WTC11 (cell line): Measurements from ENCODE around the gene CCDC8. TPM values are rescaled to one million over a fixed set of nuclear protein-coding genes. Genes with fewer than 3 reads are reported as not detected.
A peak's percentile ranks its signal among the peaks of the same experiment; 100 is the strongest.
"Not testable (repeated sequence)": the region's sequence is repeated elsewhere in the genome, so short reads cannot be mapped to it uniquely, and the experiment has no call there.

Source experiments
- ATAC-seq: fragments of 200-7000 bp; cut with Tn5 transposase; 2 replicates; pipeline ENCODE4 v1.10.0; 2021; ENCODE audit warnings: mild to moderate bottlenecking, moderate library complexity
- CTCF ChIA-PET: fragments of 300-600 bp; sonication (Branson Sonifier 250); formaldehyde crosslinking; loops from one replicate; lab custom pipeline; 2021; ENCODE audit warnings: antibody characterized with exemption; lab: Charles Lee
- POLR2A ChIA-PET: fragments of 350-600 bp; sonication (Branson Sonifier 250); formaldehyde crosslinking; loops from one replicate; lab custom pipeline; 2021; ENCODE audit warnings: antibody characterized with exemption; lab: Charles Lee
- DNase-seq: peaks from one replicate; pipeline ENCODE4 v3.0.0; 2021; ENCODE audit warnings: low spot score
- H3K27ac Mint-ChIP-seq: 2 replicates; pipeline ENCODE4 v1.8.0; 2021; ENCODE audit warnings: mixed read lengths
- H3K27me3 Mint-ChIP-seq: 2 replicates; pipeline ENCODE4 v1.8.0; 2021; ENCODE audit warnings: low read depth, mild to moderate bottlenecking, moderate library complexity, mixed read lengths
- H3K36me3 Mint-ChIP-seq: 2 replicates; pipeline ENCODE4 v1.8.0; 2021; ENCODE audit warnings: mixed read lengths
- H3K4me1 Mint-ChIP-seq: 2 replicates; pipeline ENCODE4 v1.8.0; 2022; ENCODE audit warnings: mixed read lengths
- H3K4me3 Mint-ChIP-seq: 2 replicates; pipeline ENCODE4 v1.8.0; 2021; ENCODE audit warnings: mild to moderate bottlenecking, moderate library complexity, mixed read lengths
- H3K9me3 Mint-ChIP-seq: 2 replicates; pipeline ENCODE4 v1.8.0; 2021; ENCODE audit warnings: mixed read lengths
- ATF1 ChIP-seq: sonication (generic); formaldehyde crosslinking; IDR thresholded peaks from 2 replicates; pipeline ENCODE4 v1.8.1; 2023; ENCODE audit warnings: mild to moderate bottlenecking, moderate library complexity, missing genetic modification reagents
- ERG ChIP-seq: fragments of 250-450 bp; sonication (Bioruptor Pico); IDR thresholded peaks from 2 replicates; pipeline ENCODE4 v1.8.0; 2021; ENCODE audit warnings: mild to moderate bottlenecking
- SP1 ChIP-seq: sonication (generic); formaldehyde crosslinking; conservative IDR thresholded peaks from 2 replicates; pipeline ENCODE4 v1.8.1; 2022; ENCODE audit warnings: missing genetic modification reagents
- ZBTB21 ChIP-seq: sonication (generic); formaldehyde crosslinking; IDR thresholded peaks from 2 replicates; pipeline ENCODE4 v1.8.1; 2023; ENCODE audit warnings: mild to moderate bottlenecking, missing genetic modification reagents, borderline replicate concordance
- ZNF263 ChIP-seq: sonication (generic); formaldehyde crosslinking; IDR thresholded peaks from 2 replicates; pipeline ENCODE4 v1.8.1; 2022; ENCODE audit warnings: low read depth, mild to moderate bottlenecking, moderate library complexity, missing genetic modification reagents
- total RNA-seq: library from RNA; stranded (reverse); gene quantifications from 3 replicates; pipeline ENCODE4 v1.2.3, GENCODE V29; 2021
- TF ChIP-seq, protein P1 (sequence below): sonication (generic); formaldehyde crosslinking; IDR thresholded peaks from 2 replicates; pipeline ENCODE4 v1.8.0; 2023; ENCODE audit warnings: mild to moderate bottlenecking, missing genetic modification reagents
- TF ChIP-seq, protein P2 (sequence below): sonication (generic); formaldehyde crosslinking; IDR thresholded peaks from 2 replicates; pipeline ENCODE4 v1.8.1; 2023; ENCODE audit warnings: mild to moderate bottlenecking, missing genetic modification reagents
- TF ChIP-seq, protein P3 (sequence below): sonication (generic); formaldehyde crosslinking; IDR thresholded peaks from 2 replicates; pipeline ENCODE4 v1.8.0; 2022; ENCODE audit warnings: missing genetic modification reagents

CCDC8 gene
- total RNA-seq, 1 experiment from 2014 or later, result 25.7 TPM

- H3K4me1 Mint-ChIP-seq, result peaks cover 42% of the 10 kb centered on the region
- CTCF ChIA-PET, result interaction anchor here (1.4 to 2.1 kb wide), 5 partner anchors 10 to 113 kb away, joined by 4 to 6 read pairs (median 6); no protein-coding TSS in a partner anchor
- peak overlapping the region; percentile 98 for H3K27ac Mint-ChIP-seq
These were observed 2.7 kb upstream of the CCDC8 start for GRCh38 chr19:46415804-46416709.

GRCh38 chr19:46414899-46415298 lies 1.5 kb upstream of the CCDC8 start:
- CTCF ChIA-PET, result interaction anchor here (0.9 to 1.5 kb wide), 3 partner anchors 10 to 11 kb away, joined by 3 to 6 read pairs (median 4); no protein-coding TSS in a partner anchor
- H3K27ac Mint-ChIP-seq, ATAC-seq, POLR2A ChIA-PET, H3K27me3 Mint-ChIP-seq, H3K9me3 Mint-ChIP-seq, DNase-seq: not testable (repeated sequence)
- H3K4me3 Mint-ChIP-seq, result peak overlapping the region; percentile 95; the same call in 1 of the 2 replicates
- peaks cover 47% of the 10 kb centered on the region for H3K4me1 Mint-ChIP-seq
- peaks cover 13% of the 10 kb centered on the region for H3K36me3 Mint-ChIP-seq

More at GRCh38 chr19:46415804-46416709, 2.7 kb upstream of the CCDC8 start:
- not testable (repeated sequence) for H3K36me3 Mint-ChIP-seq, H3K9me3 Mint-ChIP-seq, H3K27me3 Mint-ChIP-seq
- TF ChIP-seq ZBTB21 (CRISPR knock-in tag) (peak; percentile 35; the same call in 1 of the 2 replicates), SP1 (CRISPR knock-in tag) (peak; percentile 48; the same call in 1 of the 2 replicates)
- TF ChIP-seq, protein P1, sequence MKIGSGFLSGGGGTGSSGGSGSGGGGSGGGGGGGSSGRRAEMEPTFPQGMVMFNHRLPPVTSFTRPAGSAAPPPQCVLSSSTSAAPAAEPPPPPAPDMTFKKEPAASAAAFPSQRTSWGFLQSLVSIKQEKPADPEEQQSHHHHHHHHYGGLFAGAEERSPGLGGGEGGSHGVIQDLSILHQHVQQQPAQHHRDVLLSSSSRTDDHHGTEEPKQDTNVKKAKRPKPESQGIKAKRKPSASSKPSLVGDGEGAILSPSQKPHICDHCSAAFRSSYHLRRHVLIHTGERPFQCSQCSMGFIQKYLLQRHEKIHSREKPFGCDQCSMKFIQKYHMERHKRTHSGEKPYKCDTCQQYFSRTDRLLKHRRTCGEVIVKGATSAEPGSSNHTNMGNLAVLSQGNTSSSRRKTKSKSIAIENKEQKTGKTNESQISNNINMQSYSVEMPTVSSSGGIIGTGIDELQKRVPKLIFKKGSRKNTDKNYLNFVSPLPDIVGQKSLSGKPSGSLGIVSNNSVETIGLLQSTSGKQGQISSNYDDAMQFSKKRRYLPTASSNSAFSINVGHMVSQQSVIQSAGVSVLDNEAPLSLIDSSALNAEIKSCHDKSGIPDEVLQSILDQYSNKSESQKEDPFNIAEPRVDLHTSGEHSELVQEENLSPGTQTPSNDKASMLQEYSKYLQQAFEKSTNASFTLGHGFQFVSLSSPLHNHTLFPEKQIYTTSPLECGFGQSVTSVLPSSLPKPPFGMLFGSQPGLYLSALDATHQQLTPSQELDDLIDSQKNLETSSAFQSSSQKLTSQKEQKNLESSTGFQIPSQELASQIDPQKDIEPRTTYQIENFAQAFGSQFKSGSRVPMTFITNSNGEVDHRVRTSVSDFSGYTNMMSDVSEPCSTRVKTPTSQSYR (CRISPR knock-in tag), result peak; percentile 41; the same call in 1 of the 2 replicates
- DNase-seq, result peak; percentile 97
- H3K4me3 Mint-ChIP-seq, result peak overlapping the region; percentile 74
- POLR2A ChIA-PET, result interaction anchor here (0.7 to 1.0 kb wide), 2 partner anchors 10 to 11 kb away, joined by 3 to 4 read pairs; no protein-coding TSS in a partner anchor
- ATAC-seq, result peak; percentile 61

GRCh38 chr19:46412650-46413261 lies 608 bp downstream of the CCDC8 start:
- Mint-ChIP-seq H3K36me3 (peaks cover 13% of the 10 kb centered on the region), H3K27ac (peak overlapping the region; percentile 91), H3K4me1 (peaks cover 60% of the 10 kb centered on the region), H3K4me3 (peak overlapping the region; percentile 95), H3K9me3 (no peaks in the 10 kb centered on the region), H3K27me3 (peaks cover 6% of the 10 kb centered on the region)
- ChIA-PET POLR2A (interaction anchor here (0.7 to 1.4 kb wide), 5 partner anchors 9 to 188 kb away, joined by 3 to 20 read pairs (median 6); partner anchors contain the start of gene CALM3), CTCF (interaction anchor here (0.6 to 1.5 kb wide), 18 partner anchors 8 to 248 kb away, joined by 3 to 19 read pairs (median 4); partner anchors contain the start of genes CALM3 and DACT3)
- TF ChIP-seq ZNF263 (CRISPR knock-in tag), result peak; percentile 95
- TF ChIP-seq ERG (CRISPR knock-in tag), result no peak
- TF ChIP-seq, protein P2, sequence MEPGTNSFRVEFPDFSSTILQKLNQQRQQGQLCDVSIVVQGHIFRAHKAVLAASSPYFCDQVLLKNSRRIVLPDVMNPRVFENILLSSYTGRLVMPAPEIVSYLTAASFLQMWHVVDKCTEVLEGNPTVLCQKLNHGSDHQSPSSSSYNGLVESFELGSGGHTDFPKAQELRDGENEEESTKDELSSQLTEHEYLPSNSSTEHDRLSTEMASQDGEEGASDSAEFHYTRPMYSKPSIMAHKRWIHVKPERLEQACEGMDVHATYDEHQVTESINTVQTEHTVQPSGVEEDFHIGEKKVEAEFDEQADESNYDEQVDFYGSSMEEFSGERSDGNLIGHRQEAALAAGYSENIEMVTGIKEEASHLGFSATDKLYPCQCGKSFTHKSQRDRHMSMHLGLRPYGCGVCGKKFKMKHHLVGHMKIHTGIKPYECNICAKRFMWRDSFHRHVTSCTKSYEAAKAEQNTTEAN, result 0 out of 2 replicates have a peak, but pooled peaks have one; percentile 12
- TF ChIP-seq, protein P3, sequence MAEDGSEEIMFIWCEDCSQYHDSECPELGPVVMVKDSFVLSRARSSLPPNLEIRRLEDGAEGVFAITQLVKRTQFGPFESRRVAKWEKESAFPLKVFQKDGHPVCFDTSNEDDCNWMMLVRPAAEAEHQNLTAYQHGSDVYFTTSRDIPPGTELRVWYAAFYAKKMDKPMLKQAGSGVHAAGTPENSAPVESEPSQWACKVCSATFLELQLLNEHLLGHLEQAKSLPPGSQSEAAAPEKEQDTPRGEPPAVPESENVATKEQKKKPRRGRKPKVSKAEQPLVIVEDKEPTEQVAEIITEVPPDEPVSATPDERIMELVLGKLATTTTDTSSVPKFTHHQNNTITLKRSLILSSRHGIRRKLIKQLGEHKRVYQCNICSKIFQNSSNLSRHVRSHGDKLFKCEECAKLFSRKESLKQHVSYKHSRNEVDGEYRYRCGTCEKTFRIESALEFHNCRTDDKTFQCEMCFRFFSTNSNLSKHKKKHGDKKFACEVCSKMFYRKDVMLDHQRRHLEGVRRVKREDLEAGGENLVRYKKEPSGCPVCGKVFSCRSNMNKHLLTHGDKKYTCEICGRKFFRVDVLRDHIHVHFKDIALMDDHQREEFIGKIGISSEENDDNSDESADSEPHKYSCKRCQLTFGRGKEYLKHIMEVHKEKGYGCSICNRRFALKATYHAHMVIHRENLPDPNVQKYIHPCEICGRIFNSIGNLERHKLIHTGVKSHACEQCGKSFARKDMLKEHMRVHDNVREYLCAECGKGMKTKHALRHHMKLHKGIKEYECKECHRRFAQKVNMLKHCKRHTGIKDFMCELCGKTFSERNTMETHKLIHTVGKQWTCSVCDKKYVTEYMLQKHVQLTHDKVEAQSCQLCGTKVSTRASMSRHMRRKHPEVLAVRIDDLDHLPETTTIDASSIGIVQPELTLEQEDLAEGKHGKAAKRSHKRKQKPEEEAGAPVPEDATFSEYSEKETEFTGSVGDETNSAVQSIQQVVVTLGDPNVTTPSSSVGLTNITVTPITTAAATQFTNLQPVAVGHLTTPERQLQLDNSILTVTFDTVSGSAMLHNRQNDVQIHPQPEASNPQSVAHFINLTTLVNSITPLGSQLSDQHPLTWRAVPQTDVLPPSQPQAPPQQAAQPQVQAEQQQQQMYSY, result 0 out of 2 replicates have a peak, but pooled peaks have one; percentile 7
- no peak for TF ChIP-seq ATF1
- DNase-seq (no peak), ATAC-seq (no peak)
